Karpas-422 (cell line): Measurements from ENCODE around the gene EMSY. TPM values are rescaled to one million over a fixed set of nuclear protein-coding genes. Genes with fewer than 3 reads are reported as not detected.

Experiments used
- DNase-seq: peaks from one replicate; pipeline ENCODE4 v3.0.0-alpha.2; 2015
- H2AFZ ChIP-seq: fragments of 200-600 bp; sonication (generic); 2 replicates; pipeline ENCODE4 v1.6.1; 2014; ENCODE audit warnings: antibody characterized with exemption, low read length, mixed read lengths
- H3K27ac ChIP-seq: fragments of 200-600 bp; sonication (generic); 2 replicates; pipeline ENCODE4 v1.5.1; 2014; ENCODE audit warnings: mild to moderate bottlenecking, low read length, moderate library complexity
- H3K27me3 ChIP-seq: fragments of 200-600 bp; sonication (generic); 2 replicates; pipeline ENCODE4 v1.6.1; 2014; ENCODE audit warnings: low read length, mixed read lengths
- H3K36me3 ChIP-seq: fragments of 200-600 bp; sonication (generic); 2 replicates; pipeline ENCODE4 v1.6.1; 2014; ENCODE audit warnings: low read length, mixed read lengths; ENCODE audit not compliant: insufficient read depth
- H3K4me1 ChIP-seq: fragments of 200-600 bp; sonication (generic); 2 replicates; pipeline ENCODE4 v1.6.1; 2014; ENCODE audit warnings: mild to moderate bottlenecking, low read length, mixed read lengths
- H3K4me2 ChIP-seq: fragments of 200-600 bp; sonication (generic); 2 replicates; pipeline ENCODE4 v1.6.1; 2014; ENCODE audit warnings: low read length, low read depth, mild to moderate bottlenecking; ENCODE audit not compliant: poor library complexity, severe bottlenecking
- H3K4me3 ChIP-seq: fragments of 200-600 bp; sonication (generic); 2 replicates; pipeline ENCODE4 v1.5.1; 2014; ENCODE audit warnings: mild to moderate bottlenecking, antibody characterized with exemption, low read length, mixed read lengths
- H3K79me2 ChIP-seq: fragments of 200-600 bp; sonication (generic); 2 replicates; pipeline ENCODE4 v1.6.1; 2014; ENCODE audit warnings: mild to moderate bottlenecking, low read length, mixed read lengths
- H3K9ac ChIP-seq: fragments of 200-600 bp; sonication (generic); 2 replicates; pipeline ENCODE4 v1.6.0; 2014; ENCODE audit warnings: low read length
- H3K9me2 ChIP-seq: fragments of 200-600 bp; sonication (generic), shearing (Covaris generic); replicated peaks from 2 replicates; pipeline ENCODE4 v1.6.0; 2014; ENCODE audit warnings: mild to moderate bottlenecking, low read length, moderate library complexity; ENCODE audit not compliant: insufficient read depth
- H3K9me3 ChIP-seq: fragments of 300-700, 200-600 bp; sonication (generic); 2 replicates; pipeline ENCODE4 v1.6.1; 2014; ENCODE audit warnings: low read length, mixed read lengths
- H4K20me1 ChIP-seq: fragments of 200-600 bp; sonication (generic); 2 replicates; pipeline ENCODE4 v1.6.1; 2014; ENCODE audit warnings: mild to moderate bottlenecking, antibody characterized with exemption, low read length, low read depth; ENCODE audit not compliant: insufficient read depth
- total RNA-seq: library from RNA; depleted of rRNA; stranded (reverse); fragments of >200 nt; shearing (Covaris generic); gene quantifications from 2 replicates; pipeline ENCODE4 v1.2.3, GENCODE V29; 2014; ENCODE audit warnings: low replicate concordance

EMSY gene
- total RNA-seq, 1 experiment from 2014 or later = 40.3 TPM

GRCh38 chr11:76462317-76462716 is 17.5 kb downstream of the EMSY start:
- Histone ChIP-seq H3K79me2 (peaks cover 62% of the 10 kb centered on the region), H3K27me3 (no peaks in the 10 kb centered on the region), H3K9ac (no peak overlapping the region), H3K36me3 (peaks cover 27% of the 10 kb centered on the region; the same call in 1 of the 2 replicates), H3K4me3 (no peak overlapping the region), H3K4me1 (no peaks in the 10 kb centered on the region), H3K9me3 (no peaks in the 10 kb centered on the region), H3K4me2 (no peak overlapping the region), H4K20me1 (no peaks in the 10 kb centered on the region), H3K27ac (no peak overlapping the region), H2AFZ (no peak overlapping the region), H3K9me2 (no peaks in the 10 kb centered on the region)
- no peak for DNase-seq

- Histone ChIP-seq H3K9me2 (no peaks in the 10 kb centered on the region), H3K9ac (no peak overlapping the region), H3K4me2 (no peak overlapping the region), H2AFZ (no peak overlapping the region), H3K4me3 (no peak overlapping the region), H3K36me3 (peaks cover 20% of the 10 kb centered on the region; the same call in 1 of the 2 replicates), H3K4me1 (peaks cover 3% of the 10 kb centered on the region), H3K79me2 (peaks cover 56% of the 10 kb centered on the region), H3K9me3 (no peaks in the 10 kb centered on the region), H3K27me3 (no peaks in the 10 kb centered on the region), H4K20me1 (no peaks in the 10 kb centered on the region), H3K27ac (no peak overlapping the region)
- no peak for DNase-seq
These were observed 20.9 kb downstream of the EMSY start for GRCh38 chr11:76465701-76466100.

GRCh38 chr11:76466666-76467065 is 21.8 kb downstream of the EMSY start:
- Histone ChIP-seq H3K27ac (no peak overlapping the region), H2AFZ (no peak overlapping the region), H3K4me2 (no peak overlapping the region), H3K36me3 (peaks cover 14% of the 10 kb centered on the region; the same call in 1 of the 2 replicates), H3K4me3 (no peak overlapping the region), H3K4me1 (peaks cover 3% of the 10 kb centered on the region), H3K9ac (no peak overlapping the region), H4K20me1 (no peaks in the 10 kb centered on the region), H3K27me3 (no peaks in the 10 kb centered on the region), H3K9me2 (no peaks in the 10 kb centered on the region), H3K9me3 (no peaks in the 10 kb centered on the region), H3K79me2 (peaks cover 57% of the 10 kb centered on the region)
- DNase-seq = no peak

- no peaks in the 10 kb centered on the region for H4K20me1 ChIP-seq
- DNase-seq = no peak
- H3K9ac ChIP-seq = no peak overlapping the region
- H2AFZ ChIP-seq = no peak overlapping the region
- H3K27me3 ChIP-seq = no peaks in the 10 kb centered on the region
- H3K4me3 ChIP-seq = no peak overlapping the region
- no peak overlapping the region for H3K4me2 ChIP-seq
- H3K79me2 ChIP-seq = peaks cover 59% of the 10 kb centered on the region
- H3K9me3 ChIP-seq = no peaks in the 10 kb centered on the region
- H3K9me2 ChIP-seq = no peaks in the 10 kb centered on the region
- no peak overlapping the region for H3K27ac ChIP-seq
- H3K4me1 ChIP-seq = peaks cover 3% of the 10 kb centered on the region
- peaks cover 26% of the 10 kb centered on the region; the same call in 1 of the 2 replicates for H3K36me3 ChIP-seq
These were observed 24.3 kb downstream of the EMSY start for GRCh38 chr11:76469141-76469540.

- Histone ChIP-seq H3K27me3 (no peaks in the 10 kb centered on the region), H4K20me1 (no peaks in the 10 kb centered on the region), H3K36me3 (peaks cover 40% of the 10 kb centered on the region), H3K4me1 (peaks cover 3% of the 10 kb centered on the region), H3K79me2 (peaks cover 56% of the 10 kb centered on the region), H3K9ac (no peak overlapping the region), H3K4me2 (no peak overlapping the region), H3K27ac (no peak overlapping the region), H3K4me3 (no peak overlapping the region), H2AFZ (no peak overlapping the region), H3K9me3 (no peaks in the 10 kb centered on the region), H3K9me2 (no peaks in the 10 kb centered on the region)
- no peak for DNase-seq
These were observed 26.6 kb downstream of the EMSY start for GRCh38 chr11:76471382-76471781.

- H3K79me2 ChIP-seq = peaks cover 30% of the 10 kb centered on the region
- DNase-seq = no peak
- no peaks in the 10 kb centered on the region for H3K27me3 ChIP-seq
- H3K9me3 ChIP-seq = peaks cover 5% of the 10 kb centered on the region; the same call in 1 of the 2 replicates
- H2AFZ ChIP-seq = no peak overlapping the region
- H3K9ac ChIP-seq = no peak overlapping the region
- no peak overlapping the region for H3K27ac ChIP-seq
- no peak overlapping the region for H3K4me2 ChIP-seq
- peaks cover 36% of the 10 kb centered on the region for H3K36me3 ChIP-seq
- no peaks in the 10 kb centered on the region for H3K9me2 ChIP-seq
- no peaks in the 10 kb centered on the region for H4K20me1 ChIP-seq
- no peaks in the 10 kb centered on the region for H3K4me1 ChIP-seq
- no peak overlapping the region for H3K4me3 ChIP-seq
These were observed 35.4 kb downstream of the EMSY start for GRCh38 chr11:76480241-76480640.

GRCh38 chr11:76491644-76492043 is 46.8 kb downstream of the EMSY start:
- DNase-seq = no peak
- Histone ChIP-seq H3K4me3 (no peak overlapping the region), H3K27ac (no peak overlapping the region), H3K4me2 (no peak overlapping the region), H3K9me2 (no peaks in the 10 kb centered on the region), H3K79me2 (peaks cover 30% of the 10 kb centered on the region), H4K20me1 (no peaks in the 10 kb centered on the region), H3K9me3 (no peaks in the 10 kb centered on the region), H3K36me3 (peaks cover 12% of the 10 kb centered on the region; the same call in 1 of the 2 replicates), H3K9ac (no peak overlapping the region), H2AFZ (no peak overlapping the region), H3K27me3 (no peaks in the 10 kb centered on the region), H3K4me1 (no peaks in the 10 kb centered on the region)

GRCh38 chr11:76493040-76493439 is 48.2 kb downstream of the EMSY start:
- Histone ChIP-seq H4K20me1 (no peaks in the 10 kb centered on the region), H3K9me2 (no peaks in the 10 kb centered on the region), H3K4me2 (no peak overlapping the region), H3K4me1 (no peaks in the 10 kb centered on the region), H2AFZ (no peak overlapping the region), H3K4me3 (no peak overlapping the region), H3K79me2 (peaks cover 38% of the 10 kb centered on the region), H3K9ac (no peak overlapping the region), H3K36me3 (peaks cover 26% of the 10 kb centered on the region), H3K27ac (no peak overlapping the region), H3K9me3 (no peaks in the 10 kb centered on the region), H3K27me3 (no peaks in the 10 kb centered on the region)
- no peak for DNase-seq
